Type B pancreatic cell (in vitro differentiated cells): ENCODE measurements around the gene ATAD5. TPM values are rescaled to one million over a fixed set of nuclear protein-coding genes. Genes with fewer than 3 reads are reported as not detected.
A peak's percentile ranks its signal among the peaks of the same experiment; 100 is the strongest.
"Not testable (repeated sequence)": the region's sequence is repeated elsewhere in the genome, so short reads cannot be mapped to it uniquely, and the experiment has no call there.

ENCODE experiments used
- DNase-seq: peaks from one replicate; pipeline ENCODE4 v3.0.0; 2021; ENCODE audit warnings: mixed read lengths; ENCODE audit not compliant: unreplicated experiment; ENCODE audit errors: extremely low spot score
- H3K27ac Mint-ChIP-seq: 2 replicates; pipeline ENCODE4 v1.8.0; 2021; ENCODE audit warnings: mild to moderate bottlenecking, mixed read lengths
- H3K27me3 Mint-ChIP-seq: 2 replicates; pipeline ENCODE4 v1.8.0; 2021; ENCODE audit warnings: mixed read lengths
- H3K36me3 Mint-ChIP-seq: 2 replicates; pipeline ENCODE4 v1.8.0; 2021; ENCODE audit warnings: mixed read lengths
- H3K4me1 Mint-ChIP-seq: one replicate; pipeline ENCODE4 v1.8.0; 2021; ENCODE audit warnings: mixed read lengths; ENCODE audit not compliant: unreplicated experiment
- H3K4me3 Mint-ChIP-seq: 2 replicates; pipeline ENCODE4 v1.8.0; 2021; ENCODE audit warnings: mild to moderate bottlenecking, mixed read lengths
- H3K9me3 Mint-ChIP-seq: 2 replicates; pipeline ENCODE4 v1.8.0; 2021; ENCODE audit warnings: mixed read lengths
- total RNA-seq: library from RNA; stranded (reverse); gene quantifications from 2 replicates; pipeline ENCODE4 v1.2.1, GENCODE V29; 2021; ENCODE audit warnings: low replicate concordance
- TF ChIP-seq, protein P1 (sequence below): fragments of 200-600 bp; sonication (generic); conservative IDR thresholded peaks from 2 replicates; pipeline ENCODE4 v1.5.0; 2021; ENCODE audit warnings: antibody characterized with exemption, mild to moderate bottlenecking

Gene ATAD5
- total RNA-seq, 1 donor from 2014 or later: 14.3 TPM

DNA sequence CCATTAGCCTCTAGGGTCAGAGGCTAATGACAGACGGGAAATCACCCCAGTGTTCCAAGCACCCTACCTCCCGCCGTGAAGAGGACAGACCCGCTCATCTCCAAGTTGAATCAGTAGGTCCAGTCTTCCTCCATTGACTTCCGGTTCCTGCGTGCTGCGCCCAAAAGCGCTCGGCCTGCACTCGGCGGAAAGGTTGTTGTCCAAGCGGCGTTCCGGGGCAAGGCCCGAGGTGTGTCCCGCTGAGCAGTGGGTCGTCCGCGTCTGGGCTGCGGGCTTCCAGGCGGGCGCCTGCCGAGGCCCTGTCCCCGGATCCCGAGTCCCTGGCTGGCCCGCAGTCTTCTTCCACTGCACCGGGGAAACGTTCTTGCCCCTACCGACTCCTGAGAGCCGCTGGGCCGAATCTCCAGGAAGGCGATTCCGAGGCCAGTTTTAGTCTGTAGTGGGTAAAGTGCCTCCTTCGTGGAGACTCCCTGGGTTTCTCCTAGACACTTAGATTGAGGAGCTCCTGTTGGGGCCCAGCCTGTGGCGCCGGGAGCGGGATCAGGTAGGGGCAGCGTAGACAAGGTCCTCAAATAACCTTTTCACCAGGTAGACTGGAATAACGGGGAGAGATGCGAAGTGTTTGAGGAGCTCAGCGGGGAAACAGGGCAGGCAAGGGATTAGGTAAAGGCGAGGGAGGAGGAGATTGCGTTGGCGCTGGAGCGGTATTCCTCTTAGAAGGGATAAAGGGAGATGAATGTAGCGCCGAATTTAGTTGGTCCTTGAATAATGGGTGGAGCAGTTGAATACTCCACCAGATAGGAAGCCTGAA lies 74.5 kb downstream of the ATAD5 start, which contains the start of gene TEFM:
Gene TEFM (minus strand): TSS at position 138 of the 811 bp plus-strand sequence. CDS start 40 bp downstream, at position 98.
- Mint-ChIP-seq H3K4me3 (peak within 1 kb of the TSS; percentile 98), H3K9me3 (no peaks in the 10 kb centered on the region), H3K27ac (peak within 1 kb of the TSS; percentile 88), H3K36me3 (peaks cover 8% of the 10 kb centered on the region), H3K27me3 (no peaks in the 10 kb centered on the region), H3K4me1 (peaks cover 15% of the 10 kb centered on the region)
- DNase-seq: peak; percentile 94
- TF ChIP-seq, protein P1, sequence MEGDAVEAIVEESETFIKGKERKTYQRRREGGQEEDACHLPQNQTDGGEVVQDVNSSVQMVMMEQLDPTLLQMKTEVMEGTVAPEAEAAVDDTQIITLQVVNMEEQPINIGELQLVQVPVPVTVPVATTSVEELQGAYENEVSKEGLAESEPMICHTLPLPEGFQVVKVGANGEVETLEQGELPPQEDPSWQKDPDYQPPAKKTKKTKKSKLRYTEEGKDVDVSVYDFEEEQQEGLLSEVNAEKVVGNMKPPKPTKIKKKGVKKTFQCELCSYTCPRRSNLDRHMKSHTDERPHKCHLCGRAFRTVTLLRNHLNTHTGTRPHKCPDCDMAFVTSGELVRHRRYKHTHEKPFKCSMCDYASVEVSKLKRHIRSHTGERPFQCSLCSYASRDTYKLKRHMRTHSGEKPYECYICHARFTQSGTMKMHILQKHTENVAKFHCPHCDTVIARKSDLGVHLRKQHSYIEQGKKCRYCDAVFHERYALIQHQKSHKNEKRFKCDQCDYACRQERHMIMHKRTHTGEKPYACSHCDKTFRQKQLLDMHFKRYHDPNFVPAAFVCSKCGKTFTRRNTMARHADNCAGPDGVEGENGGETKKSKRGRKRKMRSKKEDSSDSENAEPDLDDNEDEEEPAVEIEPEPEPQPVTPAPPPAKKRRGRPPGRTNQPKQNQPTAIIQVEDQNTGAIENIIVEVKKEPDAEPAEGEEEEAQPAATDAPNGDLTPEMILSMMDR: peak; percentile 20

DNA sequence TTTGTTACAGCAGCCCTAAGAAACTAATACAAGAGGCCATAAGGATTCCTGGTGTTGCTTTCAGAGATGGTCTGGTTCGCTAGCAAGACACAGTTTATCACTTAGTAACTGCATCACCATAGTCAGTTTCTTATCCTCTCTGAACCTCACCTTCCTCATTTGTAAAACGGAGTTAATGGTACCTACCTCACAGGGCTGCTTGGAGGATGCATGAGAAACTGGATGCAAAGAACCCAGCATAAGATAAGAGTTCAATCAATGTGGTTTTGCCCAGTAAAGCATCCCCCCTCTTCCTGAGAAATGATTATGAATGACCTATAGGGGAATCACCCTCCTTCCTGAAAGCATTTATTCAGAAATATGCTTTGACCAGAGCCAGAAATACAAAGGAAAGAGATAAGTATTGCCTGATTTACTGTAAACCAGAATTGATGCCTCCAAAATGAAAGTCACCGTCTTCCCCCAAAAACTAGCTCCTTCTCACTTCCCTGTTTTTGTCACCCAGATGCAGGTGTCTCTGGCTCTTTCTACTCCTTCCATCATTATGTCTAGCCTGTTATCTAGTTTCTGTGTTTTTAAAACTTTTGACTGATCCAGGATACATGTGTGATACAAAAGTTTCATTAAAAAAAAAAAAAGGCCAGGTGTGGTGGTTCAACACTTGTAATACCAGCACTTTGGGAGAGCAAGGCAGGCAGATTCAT lies 77.1 kb downstream of the ATAD5 start:
- Mint-ChIP-seq H3K4me1 (peaks cover 11% of the 10 kb centered on the region), H3K9me3 (no peaks in the 10 kb centered on the region), H3K4me3 (peak overlapping the region; percentile 47), H3K27me3 (no peaks in the 10 kb centered on the region), H3K27ac (no peak overlapping the region), H3K36me3 (peaks cover under 1% of the 10 kb centered on the region)
- no peak for DNase-seq
- TF ChIP-seq, protein P1: no peak

DNA sequence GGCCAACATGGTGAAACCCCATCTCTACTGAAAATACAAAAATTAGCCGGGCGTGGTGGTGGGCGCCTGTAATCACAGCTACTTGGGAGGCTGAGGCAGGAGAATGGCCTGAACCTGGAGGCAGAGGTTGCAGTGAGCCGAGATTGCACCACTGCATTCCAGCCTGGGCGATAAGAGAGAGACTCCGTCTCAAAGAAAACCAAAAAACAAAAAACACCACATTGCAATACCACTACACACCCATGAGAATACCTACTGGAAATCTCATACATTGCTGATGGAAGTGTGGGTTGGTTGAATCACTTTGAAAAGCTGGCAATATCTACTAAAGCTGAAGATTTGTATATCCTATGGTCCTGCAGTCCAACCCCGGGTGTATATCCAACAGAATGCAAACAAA lies 78.4 kb downstream of the ATAD5 start:
- H3K4me1 Mint-ChIP-seq, H3K4me3 Mint-ChIP-seq, DNase-seq, H3K27ac Mint-ChIP-seq, H3K27me3 Mint-ChIP-seq, H3K9me3 Mint-ChIP-seq, H3K36me3 Mint-ChIP-seq: not testable (repeated sequence)

DNA sequence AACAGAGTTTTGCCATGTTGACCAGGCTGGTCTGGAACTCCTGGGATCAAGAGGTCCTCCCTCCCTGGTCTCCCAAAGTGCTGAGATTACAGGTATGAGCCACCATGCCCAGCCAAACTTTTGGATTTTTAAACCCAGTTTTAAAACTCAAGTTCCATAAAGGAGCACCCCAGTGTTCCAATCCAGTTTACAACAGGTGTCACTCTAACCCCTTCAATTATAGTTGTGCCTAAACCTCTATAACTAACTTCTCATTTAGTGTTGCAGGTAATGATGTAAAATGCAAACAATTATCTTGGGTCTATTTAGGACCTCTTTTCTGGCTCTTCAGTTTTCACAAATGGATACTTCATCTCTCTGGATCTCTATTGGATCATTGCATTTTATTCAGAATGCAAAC lies 82.2 kb downstream of the ATAD5 start:
- TF ChIP-seq, protein P1: no peak
- Mint-ChIP-seq H3K27ac (no peak overlapping the region), H3K4me3 (no peak overlapping the region)

DNA sequence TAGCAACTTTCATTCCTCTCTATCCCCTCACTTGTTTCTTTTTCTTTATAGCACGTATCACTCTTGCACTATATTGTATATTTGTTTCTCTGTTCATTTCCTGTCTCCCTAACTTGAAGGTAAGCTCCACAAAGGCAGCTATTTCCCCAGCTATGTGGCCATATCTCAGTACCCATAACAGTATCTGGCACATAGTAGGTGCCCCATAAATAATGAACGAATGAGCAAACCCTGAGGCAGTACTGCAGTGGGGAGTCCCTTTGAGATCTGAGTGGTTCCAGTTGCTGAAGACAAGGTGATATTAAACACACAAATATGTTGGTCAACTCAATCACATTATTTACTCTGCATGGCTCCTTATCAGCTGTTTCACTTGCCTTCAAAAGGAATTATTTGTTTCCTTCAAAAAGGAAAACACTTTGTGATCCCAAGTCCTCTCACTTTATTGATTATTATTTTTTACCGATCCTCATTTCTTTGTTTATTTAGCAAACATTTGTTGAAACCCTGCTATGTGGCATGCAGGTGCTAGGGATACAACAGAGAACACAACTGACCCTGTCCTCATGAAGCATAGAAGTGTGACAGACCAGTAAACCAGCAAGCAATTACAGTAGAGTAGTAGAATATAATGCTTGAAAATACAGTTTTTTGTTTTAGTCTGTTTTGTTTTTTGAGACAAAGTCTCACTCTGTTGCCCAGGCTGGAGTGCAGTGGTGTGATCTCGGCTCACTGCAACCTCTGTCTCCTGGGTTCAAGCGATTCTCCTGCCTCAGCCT lies 84.3 kb downstream of the ATAD5 start:
- H3K27ac Mint-ChIP-seq: no peak overlapping the region
- no peaks in the 10 kb centered on the region for H3K36me3 Mint-ChIP-seq
- TF ChIP-seq, protein P1: no peak
- H3K4me3 Mint-ChIP-seq: no peak overlapping the region
- no peaks in the 10 kb centered on the region for H3K9me3 Mint-ChIP-seq
- DNase-seq: no peak
- peaks cover 3% of the 10 kb centered on the region for H3K4me1 Mint-ChIP-seq
- H3K27me3 Mint-ChIP-seq: peaks cover 38% of the 10 kb centered on the region

More for the DNA sequence above, 82.2 kb downstream of the ATAD5 start:
- H3K4me1 Mint-ChIP-seq: no peaks in the 10 kb centered on the region
- peaks cover 22% of the 10 kb centered on the region for H3K27me3 Mint-ChIP-seq
- no peaks in the 10 kb centered on the region for H3K9me3 Mint-ChIP-seq
- DNase-seq: no peak
- H3K36me3 Mint-ChIP-seq: no peaks in the 10 kb centered on the region
